Measurements from ENCODE around the gene MYO15B.

Gene MYO15B

DNA sequence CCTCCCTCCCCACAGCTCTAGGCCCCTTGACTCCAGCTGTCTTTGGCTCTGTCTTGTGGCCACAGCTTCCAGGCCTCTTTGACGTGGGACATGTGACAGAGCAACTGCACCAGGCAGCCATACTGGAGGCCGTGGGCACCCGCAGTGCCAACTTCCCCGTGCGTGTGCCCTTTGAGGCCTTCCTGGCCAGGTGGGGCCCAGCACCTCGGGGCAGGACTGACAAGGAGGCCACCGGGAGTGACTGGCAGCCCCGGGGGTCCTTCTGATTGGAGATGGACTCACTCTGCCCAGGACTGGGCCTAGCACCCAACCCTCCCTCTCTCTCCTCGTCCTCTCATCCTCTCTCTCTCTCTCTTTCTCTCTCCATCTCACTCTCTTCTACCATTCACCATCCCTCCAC lies 15.5 kb downstream of the MYO15B start:
- DNase-seq (ENCODE audit: low read depth, low spot score), result no peak
- POLR2A ChIA-PET, result interaction anchor here (0.7 kb wide), 1 partner anchor 64 kb away, joined by 3 read pairs; the partner anchor contains the start of genes RECQL5 and SAP30BP

DNA sequence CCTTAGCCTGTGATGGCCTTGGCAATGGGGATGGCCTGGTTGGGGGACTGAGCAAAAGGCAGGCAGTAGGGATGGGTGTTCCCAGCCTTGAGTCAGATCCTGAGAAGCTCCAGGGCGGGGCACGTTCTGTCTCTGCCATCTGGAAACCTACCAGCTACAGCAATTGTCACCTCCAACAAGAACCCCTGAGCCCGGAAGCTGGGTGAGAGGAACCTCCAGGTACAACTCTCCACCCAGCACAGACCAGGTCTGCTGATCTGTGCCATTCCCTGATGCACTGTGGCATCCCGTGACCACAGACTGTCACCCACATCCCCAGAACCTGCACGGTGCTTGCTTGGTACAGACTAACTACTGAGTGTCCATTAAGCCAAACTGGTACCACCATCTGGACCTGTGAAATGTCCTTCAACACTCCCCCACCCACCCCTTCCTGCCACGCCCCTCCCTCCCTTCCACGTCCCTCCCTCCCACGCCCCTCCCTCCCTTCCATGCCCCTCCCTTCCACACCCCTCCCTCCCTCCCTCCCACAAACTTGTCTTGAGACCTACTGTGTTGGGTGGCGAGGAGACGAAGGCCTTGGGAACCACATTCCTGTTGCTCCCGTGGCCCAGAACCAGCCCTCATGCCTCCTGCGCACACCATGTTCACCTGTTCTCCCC lies 16.6 kb downstream of the MYO15B start:
- H3K4me3 ChIP-seq (ENCODE audit: low read depth, low read length), result no peak overlapping the region
- TF ChIP-seq, protein P1, sequence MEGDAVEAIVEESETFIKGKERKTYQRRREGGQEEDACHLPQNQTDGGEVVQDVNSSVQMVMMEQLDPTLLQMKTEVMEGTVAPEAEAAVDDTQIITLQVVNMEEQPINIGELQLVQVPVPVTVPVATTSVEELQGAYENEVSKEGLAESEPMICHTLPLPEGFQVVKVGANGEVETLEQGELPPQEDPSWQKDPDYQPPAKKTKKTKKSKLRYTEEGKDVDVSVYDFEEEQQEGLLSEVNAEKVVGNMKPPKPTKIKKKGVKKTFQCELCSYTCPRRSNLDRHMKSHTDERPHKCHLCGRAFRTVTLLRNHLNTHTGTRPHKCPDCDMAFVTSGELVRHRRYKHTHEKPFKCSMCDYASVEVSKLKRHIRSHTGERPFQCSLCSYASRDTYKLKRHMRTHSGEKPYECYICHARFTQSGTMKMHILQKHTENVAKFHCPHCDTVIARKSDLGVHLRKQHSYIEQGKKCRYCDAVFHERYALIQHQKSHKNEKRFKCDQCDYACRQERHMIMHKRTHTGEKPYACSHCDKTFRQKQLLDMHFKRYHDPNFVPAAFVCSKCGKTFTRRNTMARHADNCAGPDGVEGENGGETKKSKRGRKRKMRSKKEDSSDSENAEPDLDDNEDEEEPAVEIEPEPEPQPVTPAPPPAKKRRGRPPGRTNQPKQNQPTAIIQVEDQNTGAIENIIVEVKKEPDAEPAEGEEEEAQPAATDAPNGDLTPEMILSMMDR (IDR thresholded peaks at IDR 0.05; ENCODE audit: insufficient read depth, low read length, missing control alignments), result no peak
- CTCF ChIA-PET, result interaction anchor here (0.8 to 6.7 kb wide), 8 partner anchors 13 to 149 kb away, joined by 3 to 62 read pairs (median 4); partner anchors contain the start of gene SMIM5
- no peak for DNase-seq (ENCODE audit: low read depth, low spot score)
- POLR2A ChIA-PET, result interaction anchor here (0.7 kb wide), 1 partner anchor 63 kb away, joined by 3 read pairs; the partner anchor contains the start of genes RECQL5 and SAP30BP

More for the DNA sequence above, 15.5 kb downstream of the MYO15B start:
- no peak overlapping the region for H3K4me3 ChIP-seq (ENCODE audit: low read depth, low read length)
- CTCF ChIA-PET, result interaction anchor here (0.8 to 6.7 kb wide), 8 partner anchors 13 to 150 kb away, joined by 3 to 62 read pairs (median 6); partner anchors contain the start of gene SMIM5
- TF ChIP-seq, protein P1 (IDR thresholded peaks at IDR 0.05; ENCODE audit: insufficient read depth, low read length, missing control alignments), result no peak

GRCh38 chr17:75605790-75606189 lies 18.2 kb downstream of the MYO15B start:
- TF ChIP-seq, protein P1 (IDR thresholded peaks at IDR 0.05; ENCODE audit: insufficient read depth, low read length, missing control alignments), result no peak
- POLR2A ChIA-PET, result no interaction called here
- DNase-seq (ENCODE audit: low read depth, low spot score), result no peak
- CTCF ChIA-PET, result interaction anchor here (1.2 to 6.7 kb wide), 3 partner anchors 13 to 27 kb away, joined by 3 to 50 read pairs (median 3); partner anchors contain the start of gene SMIM5
- no peak overlapping the region for H3K4me3 ChIP-seq (ENCODE audit: low read depth, low read length)

DNA sequence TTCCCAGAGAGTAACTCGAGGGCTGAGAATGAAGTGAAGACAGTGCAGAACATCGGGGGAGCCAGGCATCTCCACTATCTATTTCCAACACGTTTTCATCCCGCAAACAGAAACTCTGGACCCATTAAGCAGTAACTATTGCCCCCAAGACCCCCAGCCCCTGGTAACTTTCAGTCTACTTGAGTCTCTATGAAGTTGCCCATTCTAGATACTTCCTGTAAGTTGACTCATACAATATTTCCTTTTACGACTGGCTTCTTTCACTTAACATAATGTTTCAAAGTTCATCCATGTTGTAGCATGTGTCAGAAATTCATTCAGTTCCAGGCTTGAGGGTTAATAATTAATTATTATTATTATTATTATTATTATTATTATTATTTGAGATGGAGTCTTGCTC lies 19.5 kb downstream of the MYO15B start:
- ChIA-PET CTCF (interaction anchor here (0.7 to 1.2 kb wide), 2 partner anchors 19 to 143 kb away, joined by 3 read pairs; no protein-coding TSS in a partner anchor), POLR2A (interaction anchor here (0.7 kb wide), 1 partner anchor 36 kb away, joined by 3 read pairs; no protein-coding TSS in a partner anchor)
- TF ChIP-seq, protein P1 (IDR thresholded peaks at IDR 0.05; ENCODE audit: insufficient read depth, low read length, missing control alignments), result no peak
- DNase-seq (ENCODE audit: low read depth, low spot score), result no peak
- no peak overlapping the region for H3K4me3 ChIP-seq (ENCODE audit: low read depth, low read length)

DNA sequence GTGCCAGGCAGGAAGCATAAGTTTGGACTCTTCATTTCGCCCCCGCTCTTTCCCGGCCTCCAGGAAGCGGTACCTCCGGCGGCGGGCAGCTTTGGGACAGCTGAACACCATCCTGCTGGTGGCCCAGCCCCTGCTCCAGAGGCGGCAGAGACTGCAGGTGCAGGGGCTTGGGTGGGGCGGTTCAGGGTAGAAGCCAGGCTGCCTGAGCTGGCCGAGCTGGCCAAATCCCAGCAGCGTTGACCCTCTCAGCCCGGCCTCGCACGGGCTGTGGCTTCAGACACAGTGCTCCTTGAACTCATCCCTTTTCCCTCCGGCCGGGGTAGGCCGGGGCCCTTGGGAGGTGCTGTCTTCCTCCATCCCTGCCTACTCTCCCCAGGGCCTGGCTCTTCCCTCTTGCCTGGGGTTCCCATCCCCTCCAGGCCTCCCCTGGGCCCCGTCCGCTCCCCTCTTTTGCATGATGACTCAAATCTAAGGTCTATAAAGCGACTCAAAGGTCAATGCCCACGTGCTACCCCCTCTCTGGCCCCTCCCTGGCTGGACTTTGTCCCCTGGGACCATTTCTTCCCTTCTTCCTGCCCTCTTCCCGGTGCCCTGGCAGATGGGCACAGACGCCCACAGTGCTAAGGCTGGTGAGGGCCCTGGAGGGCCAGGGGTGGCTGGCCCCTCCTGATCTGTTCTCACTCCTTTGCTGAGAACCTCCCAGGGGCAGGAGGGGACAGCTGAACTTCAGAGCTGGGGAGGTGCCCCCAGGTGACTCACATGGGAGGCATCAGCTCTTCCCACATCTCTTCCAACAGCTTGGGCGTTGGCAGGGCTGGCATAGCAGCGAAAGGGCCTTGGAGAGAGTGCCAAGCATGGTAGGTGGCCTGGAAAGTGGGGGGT lies 22.7 kb downstream of the MYO15B start:
- TF ChIP-seq, protein P1 (IDR thresholded peaks at IDR 0.05; ENCODE audit: insufficient read depth, low read length, missing control alignments), result no peak
- H3K4me3 ChIP-seq (ENCODE audit: low read depth, low read length), result no peak overlapping the region
- ChIA-PET POLR2A (no interaction called here), CTCF (interaction anchor here (1.6 to 19.8 kb wide), 4 partner anchors 10 to 138 kb away, joined by 8 to 357 read pairs (median 26); partner anchors contain the start of gene SMIM5)
- DNase-seq (ENCODE audit: low read depth, low spot score), result no peak
